ENCODE data around the gene LGALS12. TPM values are rescaled to one million over a fixed set of nuclear protein-coding genes. Genes with fewer than 3 reads are reported as not detected.
"Not testable (repeated sequence)": the region's sequence is repeated elsewhere in the genome, so short reads cannot be mapped to it uniquely, and the experiment has no call there.

LGALS12 gene
- total RNA-seq, 1 donor from 2014 or later = 80.9 TPM

DNA sequence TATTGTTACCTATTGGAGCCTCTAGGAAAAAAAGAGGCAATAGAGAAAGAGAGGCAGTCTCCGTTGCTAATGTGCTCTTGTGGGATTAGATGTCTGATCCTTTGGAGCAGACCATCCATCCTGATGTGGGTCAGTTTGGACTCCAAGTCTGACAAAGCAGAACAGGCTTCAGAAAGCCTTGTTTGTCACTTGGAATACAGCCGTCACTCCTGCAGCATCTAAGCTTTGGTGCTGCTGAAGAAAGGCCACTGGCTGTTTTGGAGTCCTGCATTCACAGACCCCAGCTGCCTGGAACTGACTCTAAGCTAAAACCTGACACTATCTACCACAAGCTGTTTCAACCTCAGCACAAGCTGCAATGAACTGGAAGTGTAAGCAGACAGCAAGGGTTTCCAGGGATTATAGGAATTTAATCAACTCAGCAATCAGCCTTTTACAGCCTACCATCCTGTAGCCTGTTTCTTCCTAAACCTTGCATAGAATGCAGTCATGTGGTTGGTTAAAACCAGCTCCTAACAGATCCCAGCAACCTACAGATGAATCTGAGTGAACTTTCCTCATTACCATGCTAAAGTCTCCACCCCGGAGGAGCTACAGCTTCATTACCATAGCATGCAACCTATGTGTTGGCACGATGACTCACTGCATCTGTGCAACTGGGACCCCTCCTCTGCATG is 27.1 kb downstream of the LGALS12 start:
- DNase-seq (ENCODE audit: low spot score) = no peak

DNA sequence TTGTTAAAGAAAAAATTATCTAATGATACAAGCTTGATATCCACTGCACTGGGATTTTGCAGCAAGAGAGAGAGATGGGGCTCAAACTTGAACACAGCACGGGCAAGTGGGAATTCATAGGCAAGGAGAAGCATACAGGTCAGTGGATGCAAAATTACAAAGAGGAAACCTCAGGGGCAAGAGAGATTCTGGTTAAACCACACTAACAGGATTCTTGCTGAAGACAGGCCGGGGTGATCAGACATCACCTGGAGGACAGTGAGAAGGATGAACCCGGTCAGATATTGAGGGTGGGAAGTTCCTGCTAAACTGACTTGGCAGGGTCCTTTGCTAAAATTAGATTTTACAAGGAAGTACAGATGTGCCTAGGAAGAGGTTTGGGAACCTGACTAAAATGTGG is 28.2 kb downstream of the LGALS12 start:
- DNase-seq (ENCODE audit: low spot score) = no peak

DNA sequence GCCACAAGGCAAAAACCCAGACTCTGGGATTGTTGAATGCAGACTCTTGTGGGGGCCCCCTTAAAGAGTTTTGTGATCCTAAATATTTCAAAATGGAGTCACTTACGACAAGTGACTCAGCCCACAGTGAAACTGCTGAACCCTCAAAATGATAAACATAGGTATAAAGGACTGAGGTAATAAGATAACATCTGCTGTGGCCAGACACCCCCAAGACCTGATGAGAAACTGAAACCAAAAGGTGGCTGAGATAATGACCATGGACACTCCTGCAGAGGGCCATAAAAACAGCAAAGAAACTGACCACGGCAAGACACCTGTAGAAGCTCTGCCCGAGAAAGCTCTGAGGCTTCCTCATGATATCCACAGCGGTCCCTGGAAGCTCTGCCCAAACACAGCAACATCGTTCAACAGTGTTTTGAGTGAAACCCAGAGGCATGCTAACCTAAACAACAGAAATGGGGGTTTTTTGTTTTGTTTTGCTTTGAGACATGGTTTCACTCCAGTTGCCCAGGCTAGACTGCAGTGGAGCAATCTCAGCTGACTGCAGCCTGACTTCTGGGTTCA is 29.1 kb downstream of the LGALS12 start:
- no peak for DNase-seq (ENCODE audit: low spot score)

DNA sequence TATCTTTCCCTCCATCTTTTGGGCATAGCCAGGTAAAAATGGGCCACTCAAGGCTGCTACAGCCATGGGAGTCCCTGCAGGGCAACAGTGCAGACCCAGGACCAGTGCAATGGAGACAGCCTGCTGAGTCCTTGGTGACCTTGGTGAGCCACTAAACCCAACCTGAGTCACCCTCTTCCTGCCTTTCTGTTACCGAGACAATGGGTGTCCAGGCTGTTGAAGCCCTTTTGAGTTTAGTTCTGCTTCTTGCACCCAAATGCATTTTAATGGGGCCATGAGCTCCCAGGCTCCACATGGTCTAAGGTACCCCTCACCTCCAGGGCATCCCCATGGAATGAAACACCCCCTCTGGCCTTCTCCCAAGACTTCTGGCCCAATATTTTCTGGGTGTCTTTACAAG is 29.9 kb downstream of the LGALS12 start:
- DNase-seq (ENCODE audit: low spot score) = no peak

DNA sequence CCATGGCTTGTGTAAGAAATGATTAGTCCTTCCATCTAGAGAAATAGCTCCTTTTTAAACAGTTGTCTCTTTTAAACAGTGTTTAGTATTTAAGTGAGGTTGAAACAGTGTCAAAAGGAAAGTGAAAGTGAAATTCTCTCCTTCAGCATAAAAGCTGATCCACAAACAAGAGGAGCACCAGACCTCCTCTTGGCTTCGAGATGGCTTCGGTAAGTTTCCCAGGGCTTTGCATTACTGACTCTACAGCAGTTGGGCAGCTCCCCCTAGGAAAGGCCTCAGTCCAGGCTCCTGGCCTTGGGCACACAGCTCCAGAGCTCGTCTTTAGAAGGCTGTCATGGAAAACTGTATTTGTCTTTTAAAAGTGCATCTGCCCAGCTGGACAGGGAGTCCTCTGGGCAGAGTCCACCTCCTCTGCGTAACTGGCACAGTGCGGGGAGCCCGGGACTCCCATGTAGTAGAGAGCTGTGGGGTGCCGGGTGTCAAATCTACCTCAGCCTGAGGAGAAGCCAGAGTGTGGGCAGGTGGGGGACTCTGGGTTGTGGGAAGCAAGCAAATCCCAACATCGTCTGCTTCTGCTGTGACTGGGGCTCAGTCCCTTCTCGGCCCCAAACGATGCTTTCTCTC is 30.9 kb downstream of the LGALS12 start, which contains the start of gene PLAAT4:
PLAAT4 (plus strand) TSS at position 140 of the 624 bp plus-strand sequence; CDS start at position 201, 61 bp downstream.
- DNase-seq (ENCODE audit: low spot score) = no peak

DNA sequence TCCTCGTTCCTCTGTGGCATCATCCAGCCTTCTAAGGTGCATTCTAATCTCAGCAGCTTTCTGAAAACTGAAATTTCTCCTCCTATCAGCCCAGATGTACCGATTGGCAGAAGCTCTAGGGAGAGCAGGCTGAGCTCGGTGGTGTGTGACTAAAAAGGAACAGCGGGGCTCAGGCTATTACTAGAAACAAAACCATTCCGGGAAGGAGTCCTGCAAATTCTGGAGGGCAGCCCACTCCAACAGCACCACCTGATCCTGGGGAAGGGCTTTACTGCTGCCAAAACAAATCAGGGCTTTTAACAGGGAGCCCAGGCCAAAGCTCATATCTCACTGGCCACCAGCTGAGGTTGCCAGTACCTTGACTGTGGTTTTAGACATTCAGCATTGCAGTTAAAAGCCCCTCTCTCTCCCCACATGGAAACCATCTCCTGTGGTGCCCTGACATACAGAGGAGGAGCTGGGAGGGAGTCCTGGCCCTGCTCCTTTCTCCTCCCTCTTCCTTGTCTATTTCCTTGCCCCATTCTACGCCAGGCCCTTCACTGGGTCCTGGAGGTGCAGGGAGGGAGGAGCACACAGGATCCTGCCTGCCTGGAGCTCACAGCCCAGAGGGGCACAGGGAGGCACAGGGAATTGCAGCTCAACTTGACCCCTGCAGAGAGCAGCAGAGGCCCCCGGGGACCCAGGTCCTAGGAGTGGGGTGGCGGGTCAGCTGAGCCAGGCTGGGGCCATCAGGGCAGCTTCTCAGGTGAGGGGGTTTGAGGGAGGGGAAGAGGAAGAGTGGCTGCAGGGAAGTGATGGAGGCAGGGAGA is 31.6 kb downstream of the LGALS12 start:
- DNase-seq (ENCODE audit: low spot score) = no peak

DNA sequence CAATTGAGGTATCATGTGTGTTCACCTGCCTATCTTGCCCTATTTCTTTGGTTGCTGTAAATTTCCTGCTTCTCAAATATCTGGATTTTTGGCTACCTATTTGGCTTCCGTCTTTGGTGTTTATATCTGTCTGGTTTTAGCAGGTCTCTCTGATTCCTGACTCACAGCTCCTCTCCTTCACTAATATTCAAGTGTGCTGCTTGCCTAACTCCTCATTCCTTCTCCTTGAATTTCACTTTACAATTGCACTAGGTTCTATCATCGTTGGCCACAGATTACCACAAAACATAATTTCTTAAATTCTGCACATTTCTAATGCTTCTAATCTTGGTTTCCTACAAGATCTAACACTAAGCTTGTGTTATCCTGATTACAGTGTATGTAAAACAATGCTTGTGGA is 36.6 kb downstream of the LGALS12 start:
- not testable (repeated sequence) for DNase-seq (ENCODE audit: low spot score)

DNA sequence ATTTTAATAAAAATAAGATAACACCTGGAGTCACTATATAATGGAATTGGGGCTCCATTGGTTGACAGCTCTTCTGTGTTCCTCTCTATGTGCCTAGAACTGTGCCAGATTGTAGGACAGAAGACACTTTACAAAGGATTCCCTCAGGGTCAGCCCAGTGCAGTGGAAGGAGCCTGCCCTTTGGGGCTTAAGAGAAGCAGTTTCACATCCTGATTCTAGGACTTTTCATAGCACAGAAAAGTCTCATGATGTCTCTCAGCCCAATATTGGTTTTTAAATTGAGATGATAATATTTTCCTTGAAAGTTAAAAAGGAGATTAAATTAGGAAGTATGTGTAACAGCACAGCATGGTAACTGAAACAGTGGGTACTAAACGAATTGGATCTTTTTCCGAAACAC is 37.8 kb downstream of the LGALS12 start:
- DNase-seq (ENCODE audit: low spot score) = no peak

DNA sequence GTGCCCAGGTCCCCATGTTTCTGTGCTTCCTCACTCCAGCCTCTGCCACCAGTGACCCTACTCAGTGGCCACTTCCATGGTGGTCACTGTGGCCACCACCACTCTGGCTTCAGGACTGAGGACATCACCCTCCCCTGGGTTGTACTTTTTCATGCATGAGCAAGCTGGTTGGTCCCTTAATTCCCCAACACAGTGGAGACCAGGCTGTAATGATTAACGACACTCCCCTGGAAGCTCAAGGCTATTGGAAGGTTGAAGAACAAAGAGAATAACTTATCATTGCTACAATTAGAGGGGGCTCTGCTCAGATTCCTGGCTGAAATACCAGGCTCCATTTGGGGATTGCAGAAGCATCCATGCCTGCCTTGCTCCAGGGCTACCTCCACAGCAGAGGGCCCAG is 41.2 kb downstream of the LGALS12 start:
- DNase-seq (ENCODE audit: low spot score) = no peak

DNA sequence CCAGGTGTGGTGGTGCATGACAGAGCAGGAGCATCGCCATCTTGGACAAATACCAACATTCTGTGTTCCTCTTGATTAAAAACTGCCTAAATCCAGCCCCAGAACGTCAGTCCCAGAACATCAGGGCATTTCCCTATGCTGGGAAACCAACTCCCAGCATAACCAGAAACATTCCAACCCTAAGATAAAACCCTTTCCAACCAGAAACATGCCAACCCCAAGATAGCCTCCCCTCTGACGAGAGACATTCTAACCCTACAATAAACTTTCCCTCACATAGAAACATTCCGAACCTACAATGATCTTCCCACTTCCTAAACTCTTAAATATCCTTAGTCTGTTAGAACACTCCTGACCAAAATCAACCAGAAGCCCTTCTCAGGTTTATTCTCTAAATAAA is 42.3 kb downstream of the LGALS12 start:
- no peak for DNase-seq (ENCODE audit: low spot score)

DNA sequence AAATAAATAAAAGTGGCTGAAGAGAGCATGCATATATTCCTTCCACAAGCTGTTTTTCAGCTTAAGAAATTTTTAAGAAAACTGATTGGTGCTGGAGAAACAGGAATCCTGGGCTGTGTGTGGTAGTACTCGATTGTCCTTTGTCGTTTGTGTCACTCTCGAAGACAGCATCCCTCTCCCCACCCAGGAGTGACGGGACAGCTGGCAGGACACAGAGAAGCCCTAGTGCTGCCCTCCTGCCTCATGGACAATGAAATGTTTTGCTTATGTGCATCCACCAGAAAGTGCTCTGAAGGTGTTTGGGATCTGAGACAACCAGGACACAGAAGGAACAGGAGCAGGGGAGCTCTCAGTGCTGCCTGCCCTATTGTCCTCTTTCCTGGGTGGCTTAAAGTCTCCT is 43.5 kb downstream of the LGALS12 start:
- DNase-seq (ENCODE audit: low spot score) = no peak

DNA sequence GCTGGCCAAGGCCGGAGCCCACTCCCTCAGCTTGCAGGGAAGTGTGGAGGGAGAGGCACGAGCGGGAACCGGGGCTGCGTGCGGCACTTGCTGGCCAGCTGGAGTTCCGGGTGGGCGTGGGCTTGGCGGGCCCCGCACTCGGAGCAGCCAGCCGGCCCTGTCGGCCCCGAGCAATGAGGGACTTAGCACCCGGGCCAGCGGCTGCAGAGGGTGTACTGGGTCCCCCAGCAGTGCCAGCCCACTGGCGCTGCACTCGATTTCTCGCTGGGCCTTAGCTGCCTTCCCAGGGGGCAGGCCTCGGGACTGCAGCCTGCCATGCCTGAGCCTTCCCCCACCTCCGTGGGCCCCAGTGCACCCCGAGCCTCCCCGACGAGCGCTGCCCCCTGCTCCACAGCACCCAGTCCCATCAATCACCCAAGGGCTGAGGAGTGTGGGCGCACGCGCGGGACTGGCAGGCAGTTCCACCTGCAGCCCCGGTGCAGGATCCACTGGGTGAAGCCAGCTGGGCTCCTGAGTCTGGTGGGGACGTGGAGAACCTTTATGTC is 44.3 kb downstream of the LGALS12 start:
- not testable (repeated sequence) for DNase-seq (ENCODE audit: low spot score)

DNA sequence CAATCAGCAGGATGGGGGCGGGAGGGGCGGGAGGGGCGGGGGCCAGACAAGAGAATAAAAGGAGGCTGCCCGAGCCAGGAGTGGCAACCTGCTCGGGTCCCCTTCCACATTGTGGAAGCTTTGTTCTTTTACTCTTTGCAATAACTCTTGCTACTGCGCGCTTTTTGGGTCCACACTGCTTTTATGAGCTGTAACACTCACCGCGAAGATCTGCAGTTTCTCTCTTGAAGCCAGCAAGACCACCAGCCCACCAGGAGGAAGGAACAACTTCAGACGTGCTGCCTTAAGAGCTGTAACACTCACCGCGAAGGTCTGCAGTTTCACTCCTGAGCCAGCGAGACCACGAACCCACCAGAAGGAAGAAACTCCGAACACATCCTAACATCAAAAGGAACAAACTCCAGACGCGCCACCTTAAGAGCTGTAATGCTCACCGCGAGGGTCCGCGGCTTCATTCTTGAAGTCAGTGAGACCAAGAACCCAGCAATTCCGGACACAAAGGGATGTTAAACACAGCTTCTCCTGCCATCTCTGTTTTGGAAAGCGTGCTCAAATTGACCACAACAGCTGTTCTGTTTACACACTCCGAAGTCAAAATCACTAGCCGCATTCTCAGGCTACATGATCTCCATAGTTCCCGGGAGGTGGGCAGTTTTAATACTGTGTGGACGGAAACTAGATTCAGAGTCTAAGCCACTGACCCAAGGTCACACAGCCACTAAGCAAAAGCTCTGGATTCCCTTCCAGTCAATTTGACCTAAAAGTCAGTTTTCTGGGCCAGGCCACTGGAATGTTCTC is 45.4 kb downstream of the LGALS12 start:
- no peak for DNase-seq (ENCODE audit: low spot score)

DNA sequence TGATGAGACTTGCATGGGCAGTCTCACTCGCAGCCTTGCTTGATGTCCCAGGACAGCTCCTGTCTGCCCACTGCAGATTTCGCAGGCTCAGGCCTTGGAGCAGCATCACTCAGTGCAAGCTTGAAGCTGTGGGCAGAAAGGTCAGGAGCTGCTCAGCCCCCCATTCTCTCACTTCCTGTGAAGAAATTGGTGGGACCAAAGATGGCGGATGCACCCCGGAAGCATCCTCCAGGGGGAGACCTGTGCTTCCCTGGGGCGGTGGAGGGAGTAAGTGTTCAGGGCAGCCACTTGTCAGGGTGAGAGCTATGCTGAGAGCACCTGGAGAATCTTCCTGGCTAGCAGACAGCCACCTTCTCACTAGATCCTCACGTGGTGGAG is 46.0 kb downstream of the LGALS12 start:
- no peak for DNase-seq (ENCODE audit: low spot score)

DNA sequence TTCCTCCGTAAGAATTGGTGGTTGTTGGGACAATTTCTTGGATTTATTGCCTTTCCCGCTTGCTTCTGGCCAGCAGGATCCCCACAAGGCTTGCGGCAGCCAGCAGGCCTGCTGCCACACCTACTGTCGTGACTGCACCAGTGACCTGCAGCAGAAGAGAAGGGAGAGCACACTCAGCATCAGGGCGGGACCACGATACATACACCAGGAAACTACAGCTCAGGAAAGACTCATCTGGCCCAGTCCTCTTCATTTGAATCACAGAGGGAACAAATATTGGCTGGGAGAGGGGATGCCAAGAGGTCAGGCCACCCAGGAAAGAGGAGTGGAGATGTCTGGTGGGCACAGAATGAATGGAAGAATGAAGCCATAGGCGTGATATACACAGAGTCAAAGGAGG is 47.0 kb downstream of the LGALS12 start:
- DNase-seq (ENCODE audit: low spot score) = no peak

DNA sequence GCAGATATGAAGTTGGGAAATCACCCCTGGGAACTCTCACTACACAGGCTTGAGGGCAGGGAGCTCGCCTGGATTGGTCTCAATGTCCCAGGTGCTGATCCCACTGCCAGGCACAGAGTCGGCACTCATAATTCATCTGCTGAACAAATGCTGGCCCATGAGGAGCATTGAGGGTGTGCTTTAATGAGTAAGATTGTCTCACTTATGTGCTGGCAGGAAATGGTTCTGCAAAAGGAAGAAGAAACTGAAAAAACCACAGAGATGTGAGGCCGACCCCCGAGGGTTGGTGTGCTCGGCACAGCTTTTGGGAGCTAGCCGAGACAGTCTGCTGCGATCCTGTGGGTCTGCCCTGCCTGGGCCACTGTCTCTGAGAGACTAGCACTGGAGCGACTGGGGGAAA is 47.9 kb downstream of the LGALS12 start:
- DNase-seq (ENCODE audit: low spot score) = no peak

DNA sequence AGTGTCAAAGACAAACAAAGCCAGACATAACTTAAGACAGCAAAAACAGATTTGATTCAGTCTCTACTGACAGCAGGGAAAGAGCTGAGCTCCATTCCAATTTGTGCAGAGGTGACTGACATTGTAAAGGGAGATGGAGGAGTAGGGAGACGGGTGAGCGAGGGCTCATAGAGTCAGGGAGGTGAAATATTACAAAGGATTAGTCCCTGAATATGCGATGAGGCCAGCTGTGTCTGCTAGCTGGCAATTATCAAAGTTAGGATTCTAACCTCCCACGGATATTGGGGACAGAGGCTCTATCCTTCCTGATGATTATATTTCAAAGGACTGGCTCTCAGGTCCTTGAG is 49.0 kb downstream of the LGALS12 start:
- no peak for DNase-seq (ENCODE audit: low spot score)

DNA sequence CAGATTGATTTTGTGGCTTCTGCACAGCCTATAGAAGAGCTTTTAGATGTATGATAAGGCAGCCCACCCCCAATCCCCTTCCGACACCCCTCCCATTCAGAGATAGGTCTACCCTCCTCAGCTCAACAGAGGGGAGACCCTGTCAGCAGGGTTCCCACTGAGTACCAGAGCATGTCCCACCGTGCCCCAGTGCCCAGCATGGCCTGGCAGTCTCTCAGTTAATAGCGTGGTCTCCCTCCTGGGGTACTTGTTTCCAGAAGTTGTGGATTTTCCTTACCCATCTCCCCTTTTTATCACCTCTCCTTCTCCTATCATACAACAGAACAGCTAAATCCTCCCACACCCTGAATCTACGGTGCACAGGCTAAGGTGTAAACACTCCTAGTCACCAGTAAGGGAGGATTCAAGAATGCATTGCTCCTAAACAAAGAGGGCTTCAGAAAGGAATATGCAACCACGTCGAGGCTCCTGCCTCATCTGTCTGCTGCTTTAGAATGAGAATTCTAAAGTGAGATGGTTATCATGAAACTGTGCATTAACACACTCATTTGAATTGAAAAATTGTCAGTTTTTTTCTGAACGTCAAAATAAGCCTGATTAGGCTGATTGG is 50.6 kb downstream of the LGALS12 start:
- no peak for DNase-seq (ENCODE audit: low spot score)

DNA sequence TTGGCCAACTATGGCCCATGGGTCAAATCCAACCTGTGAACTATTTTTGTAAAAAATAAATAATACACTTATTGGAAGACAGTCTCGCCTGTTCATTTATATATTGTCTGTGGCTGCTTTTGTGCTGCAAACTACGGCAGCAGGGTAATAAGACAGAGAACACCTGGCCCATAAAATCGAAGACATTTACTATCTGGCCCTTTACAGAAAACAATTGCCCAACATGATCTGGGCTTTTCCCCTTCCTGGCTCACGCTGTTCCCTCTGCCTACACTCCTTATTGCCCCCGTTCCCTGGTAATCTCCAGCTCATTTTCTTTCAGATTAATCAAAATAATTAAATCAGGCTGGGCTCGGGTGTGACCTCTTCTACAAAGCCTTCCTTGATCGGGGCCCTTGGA is 51.7 kb downstream of the LGALS12 start:
- no peak for DNase-seq (ENCODE audit: low spot score)

DNA sequence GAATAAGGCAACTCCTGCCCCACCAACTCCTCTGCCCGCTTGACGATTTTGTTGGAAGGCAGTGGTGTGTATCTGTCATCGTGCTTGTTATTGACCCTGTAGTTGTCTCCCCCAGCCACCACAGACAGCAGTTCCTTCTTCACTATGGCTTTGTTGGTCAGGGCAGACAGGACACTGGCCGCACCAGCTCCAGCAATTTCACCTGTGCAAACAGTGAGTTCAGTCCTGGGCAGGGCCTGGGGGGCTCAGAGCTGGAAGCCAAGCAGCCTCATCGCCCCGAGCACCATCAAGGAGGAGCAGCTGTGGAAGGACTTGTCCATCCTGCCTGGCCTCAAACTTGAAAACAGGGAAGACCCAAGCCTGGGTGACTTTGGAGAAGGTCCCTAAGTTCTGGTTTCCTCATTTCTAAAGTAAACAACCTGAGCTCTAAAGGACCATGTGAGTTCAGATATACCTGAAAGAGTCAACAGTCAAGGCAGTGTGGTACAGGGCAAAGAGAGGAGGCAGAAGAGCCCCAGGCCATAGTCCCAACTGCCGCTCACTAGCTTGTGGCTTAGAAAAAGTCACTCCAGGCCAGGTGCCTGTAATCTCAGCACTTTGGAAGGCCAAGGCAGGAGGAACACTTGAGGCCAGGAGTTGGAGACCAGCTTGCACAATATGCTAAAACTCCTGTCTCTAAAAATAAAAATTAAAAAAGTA is 52.7 kb downstream of the LGALS12 start:
- no peak for DNase-seq (ENCODE audit: low spot score)
